Measurements from ENCODE around the gene OR2A25.

The OR2A25 gene, protein sequence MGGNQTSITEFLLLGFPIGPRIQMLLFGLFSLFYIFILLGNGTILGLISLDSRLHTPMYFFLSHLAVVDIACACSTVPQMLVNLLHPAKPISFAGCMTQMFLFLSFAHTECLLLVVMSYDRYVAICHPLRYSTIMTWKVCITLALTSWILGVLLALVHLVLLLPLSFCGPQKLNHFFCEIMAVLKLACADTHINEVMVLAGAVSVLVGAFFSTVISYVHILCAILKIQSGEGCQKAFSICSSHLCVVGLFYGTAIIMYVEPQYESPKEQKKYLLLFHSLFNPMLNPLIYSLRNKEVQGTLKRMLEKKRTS

DNA sequence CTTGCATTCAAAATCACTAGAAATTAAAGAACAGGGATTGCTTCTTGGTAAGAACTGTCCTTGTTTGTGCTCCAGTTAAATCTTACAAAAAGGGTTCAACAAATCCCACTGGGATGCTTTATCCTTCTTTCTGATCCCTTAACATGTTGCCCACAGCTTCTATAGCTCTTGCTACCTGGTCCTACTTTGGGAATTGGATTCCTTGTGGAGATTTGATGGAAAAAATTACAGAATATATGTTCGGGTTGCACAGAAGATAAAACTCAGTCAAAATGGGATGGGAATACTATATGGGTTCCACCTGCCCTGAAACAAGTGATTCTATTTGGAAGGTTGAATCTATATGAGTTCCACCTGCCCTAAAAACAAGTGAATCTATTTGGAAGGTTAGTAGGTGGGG lies at the start of gene OR2A25:
Gene OR2A25 (plus strand): TSS at position 301 of the 400 bp plus-strand sequence. CDS start 4,409 bp downstream, outside the sequence.
- Histone ChIP-seq H3K4me3 (ENCODE audit: low read length, poor library complexity, severe bottlenecking) (no peak within 1 kb of the TSS), H3K9ac (ENCODE audit: low read depth, low read length, poor library complexity, severe bottlenecking) (no peak within 1 kb of the TSS), H4K20me1 (ENCODE audit: insufficient read depth, low read length, poor library complexity, severe bottlenecking) (no peaks in the 10 kb centered on the region), H3F3A (ENCODE audit: low read depth) (no peaks in the 10 kb centered on the region), H3K4me2 (ENCODE audit: low read depth, low read length, poor library complexity, severe bottlenecking) (no peak within 1 kb of the TSS), H3K4me1 (ENCODE audit: insufficient read depth, low read length, poor library complexity, severe bottlenecking) (no peaks in the 10 kb centered on the region), H3K9me3 (ENCODE audit: insufficient read depth, low read depth, low read length) (no peaks in the 10 kb centered on the region), H3K27me3 (ENCODE audit: insufficient read depth, low read length, poor library complexity, severe bottlenecking) (no peaks in the 10 kb centered on the region), H2AFZ (ENCODE audit: low read length) (no peak within 1 kb of the TSS), H3K9me2 (replicated peaks; ENCODE audit: low read depth, low read length) (no peaks in the 10 kb centered on the region), H3K79me2 (ENCODE audit: insufficient read depth, low read length) (no peaks in the 10 kb centered on the region), H3K36me3 (ENCODE audit: insufficient read depth, low read length) (no peaks in the 10 kb centered on the region)
- TF ChIP-seq EZH2phosphoT487 (IDR thresholded peaks at IDR 0.05; ENCODE audit: borderline replicate concordance) = no peak
- TF ChIP-seq, protein P1, sequence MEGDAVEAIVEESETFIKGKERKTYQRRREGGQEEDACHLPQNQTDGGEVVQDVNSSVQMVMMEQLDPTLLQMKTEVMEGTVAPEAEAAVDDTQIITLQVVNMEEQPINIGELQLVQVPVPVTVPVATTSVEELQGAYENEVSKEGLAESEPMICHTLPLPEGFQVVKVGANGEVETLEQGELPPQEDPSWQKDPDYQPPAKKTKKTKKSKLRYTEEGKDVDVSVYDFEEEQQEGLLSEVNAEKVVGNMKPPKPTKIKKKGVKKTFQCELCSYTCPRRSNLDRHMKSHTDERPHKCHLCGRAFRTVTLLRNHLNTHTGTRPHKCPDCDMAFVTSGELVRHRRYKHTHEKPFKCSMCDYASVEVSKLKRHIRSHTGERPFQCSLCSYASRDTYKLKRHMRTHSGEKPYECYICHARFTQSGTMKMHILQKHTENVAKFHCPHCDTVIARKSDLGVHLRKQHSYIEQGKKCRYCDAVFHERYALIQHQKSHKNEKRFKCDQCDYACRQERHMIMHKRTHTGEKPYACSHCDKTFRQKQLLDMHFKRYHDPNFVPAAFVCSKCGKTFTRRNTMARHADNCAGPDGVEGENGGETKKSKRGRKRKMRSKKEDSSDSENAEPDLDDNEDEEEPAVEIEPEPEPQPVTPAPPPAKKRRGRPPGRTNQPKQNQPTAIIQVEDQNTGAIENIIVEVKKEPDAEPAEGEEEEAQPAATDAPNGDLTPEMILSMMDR (conservative IDR thresholded peaks at IDR 0.05; ENCODE audit: low read length) = no peak

- Histone ChIP-seq H3K36me3 (ENCODE audit: insufficient read depth, low read length) (no peaks in the 10 kb centered on the region), H3K9me3 (ENCODE audit: insufficient read depth, low read depth, low read length) (no peaks in the 10 kb centered on the region), H3K4me2 (ENCODE audit: low read depth, low read length, poor library complexity, severe bottlenecking) (no peak overlapping the region), H3F3A (ENCODE audit: low read depth) (no peaks in the 10 kb centered on the region), H3K4me3 (ENCODE audit: low read length, poor library complexity, severe bottlenecking) (no peak overlapping the region), H3K27me3 (ENCODE audit: insufficient read depth, low read length, poor library complexity, severe bottlenecking) (no peaks in the 10 kb centered on the region), H3K9me2 (replicated peaks; ENCODE audit: low read depth, low read length) (no peaks in the 10 kb centered on the region), H4K20me1 (ENCODE audit: insufficient read depth, low read length, poor library complexity, severe bottlenecking) (no peaks in the 10 kb centered on the region), H2AFZ (ENCODE audit: low read length) (no peak overlapping the region), H3K79me2 (ENCODE audit: insufficient read depth, low read length) (no peaks in the 10 kb centered on the region), H3K9ac (ENCODE audit: low read depth, low read length, poor library complexity, severe bottlenecking) (no peak overlapping the region), H3K4me1 (ENCODE audit: insufficient read depth, low read length, poor library complexity, severe bottlenecking) (no peaks in the 10 kb centered on the region)
- TF ChIP-seq EZH2phosphoT487 (IDR thresholded peaks at IDR 0.05; ENCODE audit: borderline replicate concordance) = no peak
- TF ChIP-seq, protein P1 (conservative IDR thresholded peaks at IDR 0.05; ENCODE audit: low read length) = no peak
Measured at GRCh38 chr7:144020340-144020739, 49.3 kb upstream of the OR2A25 start.

- no peak overlapping the region for H3K4me2 ChIP-seq (ENCODE audit: low read depth, low read length, poor library complexity, severe bottlenecking)
- no peaks in the 10 kb centered on the region for H3F3A ChIP-seq (ENCODE audit: low read depth)
- no peak overlapping the region for H2AFZ ChIP-seq (ENCODE audit: low read length)
- no peaks in the 10 kb centered on the region for H3K9me3 ChIP-seq (ENCODE audit: insufficient read depth, low read depth, low read length)
- no peaks in the 10 kb centered on the region for H3K27me3 ChIP-seq (ENCODE audit: insufficient read depth, low read length, poor library complexity, severe bottlenecking)
- no peaks in the 10 kb centered on the region for H3K36me3 ChIP-seq (ENCODE audit: insufficient read depth, low read length)
- no peaks in the 10 kb centered on the region for H3K79me2 ChIP-seq (ENCODE audit: insufficient read depth, low read length)
- H3K4me3 ChIP-seq (ENCODE audit: low read length, poor library complexity, severe bottlenecking) = no peak overlapping the region
- no peaks in the 10 kb centered on the region for H3K9me2 ChIP-seq (replicated peaks; ENCODE audit: low read depth, low read length)
- no peak for TF ChIP-seq EZH2phosphoT487 (IDR thresholded peaks at IDR 0.05; ENCODE audit: borderline replicate concordance)
- TF ChIP-seq, protein P1 (conservative IDR thresholded peaks at IDR 0.05; ENCODE audit: low read length) = no peak
- no peaks in the 10 kb centered on the region for H3K4me1 ChIP-seq (ENCODE audit: insufficient read depth, low read length, poor library complexity, severe bottlenecking)
- no peak overlapping the region for H3K9ac ChIP-seq (ENCODE audit: low read depth, low read length, poor library complexity, severe bottlenecking)
- no peaks in the 10 kb centered on the region for H4K20me1 ChIP-seq (ENCODE audit: insufficient read depth, low read length, poor library complexity, severe bottlenecking)
Measured at GRCh38 chr7:144022169-144022568, 47.4 kb upstream of the OR2A25 start.
